Mammary epithelial cell (primary cell): ENCODE measurements around the gene SNX24.
"Not testable (repeated sequence)": the region's sequence is repeated elsewhere in the genome, so short reads cannot be mapped to it uniquely, and the experiment has no call there.

Experiments
- EZH2 ChIP-seq: IDR thresholded peaks from 2 replicates; pipeline ENCODE4 v1.6.1; 2012; ENCODE audit warnings: low read length, inconsistent platforms, borderline replicate concordance
- TF ChIP-seq, protein P1 (sequence below), 2 donors: IDR thresholded peaks in 1 of 2; conservative IDR thresholded peaks in 1 of 2; 2 replicates each; pipeline ENCODE4 v1.5.1; 2011 to 2012; ENCODE audit warnings: inconsistent platforms in 2 of 2, low read length in 2 of 2, mild to moderate bottlenecking in 2 of 2, control low read depth in 1 of 2, low read depth in 1 of 2; ENCODE audit not compliant: insufficient read depth in 1 of 2; ENCODE audit errors: extremely low read depth in 1 of 2

DNA sequence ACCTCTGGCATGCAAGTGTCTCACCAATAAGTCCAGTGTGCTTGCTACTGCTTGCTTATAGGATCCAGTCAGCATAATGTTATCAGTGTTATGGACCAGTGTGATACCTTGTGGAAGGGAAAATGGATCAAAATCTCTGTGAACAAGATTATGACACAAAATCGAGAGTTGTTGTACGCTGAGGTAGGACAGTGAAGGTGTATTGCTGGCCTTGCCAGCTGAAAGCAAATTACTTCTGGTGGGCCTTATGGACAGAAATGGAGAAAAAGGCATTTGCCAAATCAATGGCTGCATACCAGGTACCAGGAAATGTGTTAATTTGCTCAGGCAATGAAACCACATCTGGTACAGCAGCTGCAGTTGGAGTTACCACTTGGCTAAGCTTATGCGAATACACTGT is 128.8 kb downstream of the SNX24 start:
- TF ChIP-seq, protein P1, sequence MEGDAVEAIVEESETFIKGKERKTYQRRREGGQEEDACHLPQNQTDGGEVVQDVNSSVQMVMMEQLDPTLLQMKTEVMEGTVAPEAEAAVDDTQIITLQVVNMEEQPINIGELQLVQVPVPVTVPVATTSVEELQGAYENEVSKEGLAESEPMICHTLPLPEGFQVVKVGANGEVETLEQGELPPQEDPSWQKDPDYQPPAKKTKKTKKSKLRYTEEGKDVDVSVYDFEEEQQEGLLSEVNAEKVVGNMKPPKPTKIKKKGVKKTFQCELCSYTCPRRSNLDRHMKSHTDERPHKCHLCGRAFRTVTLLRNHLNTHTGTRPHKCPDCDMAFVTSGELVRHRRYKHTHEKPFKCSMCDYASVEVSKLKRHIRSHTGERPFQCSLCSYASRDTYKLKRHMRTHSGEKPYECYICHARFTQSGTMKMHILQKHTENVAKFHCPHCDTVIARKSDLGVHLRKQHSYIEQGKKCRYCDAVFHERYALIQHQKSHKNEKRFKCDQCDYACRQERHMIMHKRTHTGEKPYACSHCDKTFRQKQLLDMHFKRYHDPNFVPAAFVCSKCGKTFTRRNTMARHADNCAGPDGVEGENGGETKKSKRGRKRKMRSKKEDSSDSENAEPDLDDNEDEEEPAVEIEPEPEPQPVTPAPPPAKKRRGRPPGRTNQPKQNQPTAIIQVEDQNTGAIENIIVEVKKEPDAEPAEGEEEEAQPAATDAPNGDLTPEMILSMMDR (conservative IDR thresholded peaks at IDR 0.05 in 1 of 2, IDR thresholded peaks at IDR 0.05 in 1 of 2; ENCODE audit: extremely low read depth in 1 of 2, insufficient read depth in 1 of 2, low read depth in 1 of 2, low read length in 2 of 2) = not testable (repeated sequence)
- not testable (repeated sequence) for TF ChIP-seq EZH2
